Astrocyte of the spinal cord (primary cell): Measurements from ENCODE around the gene MGST3.
A peak's percentile ranks its signal among the peaks of the same experiment; 100 is the strongest.

Experiments
- DNase-seq: peaks from one replicate; pipeline ENCODE4 v3.0.0; 2011; ENCODE audit warnings: low read depth, low spot score
- H3K4me3 ChIP-seq: 2 replicates; pipeline ENCODE4 v1.5.1; 2011; ENCODE audit warnings: low read depth, mild to moderate bottlenecking, low read length, moderate library complexity
- CTCF ChIP-seq: IDR thresholded peaks from 2 replicates; pipeline ENCODE4 v1.5.1; 2012; ENCODE audit warnings: low read depth, mild to moderate bottlenecking, low read length, inconsistent platforms
- in situ Hi-C: cut with HindIII; loops from 2 replicates; pipeline ENCODE4 v1.10.0; 2017; ENCODE audit warnings: low sequenced_read_pairs

MGST3 gene

GRCh38 chr1:165628147-165628822, 2.7 kb upstream of the MGST3 start:
- in situ Hi-C loops = no loop called here
- DNase-seq = no peak
- TF ChIP-seq CTCF = no peak
- no peak overlapping the region for H3K4me3 ChIP-seq

DNA sequence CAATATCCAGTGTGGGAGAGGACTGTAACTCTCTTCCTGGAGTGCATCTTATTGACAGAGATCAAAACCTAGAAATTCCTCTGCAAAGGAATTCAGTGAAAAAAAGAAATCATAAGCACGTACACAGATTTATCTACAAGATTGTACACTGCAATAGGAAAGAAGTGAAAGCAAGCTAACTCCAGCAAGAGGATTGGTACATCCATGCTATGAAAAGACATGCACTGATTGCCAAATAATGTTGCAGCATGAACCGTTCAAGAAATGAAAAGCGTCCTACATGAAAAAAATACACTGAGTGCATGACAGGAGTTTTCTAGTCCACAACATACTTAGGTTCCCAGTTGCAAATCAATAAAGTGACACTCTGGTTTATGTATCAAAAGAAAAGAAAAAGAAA, 1.9 kb upstream of the MGST3 start:
- no peak for DNase-seq
- TF ChIP-seq CTCF = no peak
- in situ Hi-C loops = no loop called here
- no peak overlapping the region for H3K4me3 ChIP-seq

DNA sequence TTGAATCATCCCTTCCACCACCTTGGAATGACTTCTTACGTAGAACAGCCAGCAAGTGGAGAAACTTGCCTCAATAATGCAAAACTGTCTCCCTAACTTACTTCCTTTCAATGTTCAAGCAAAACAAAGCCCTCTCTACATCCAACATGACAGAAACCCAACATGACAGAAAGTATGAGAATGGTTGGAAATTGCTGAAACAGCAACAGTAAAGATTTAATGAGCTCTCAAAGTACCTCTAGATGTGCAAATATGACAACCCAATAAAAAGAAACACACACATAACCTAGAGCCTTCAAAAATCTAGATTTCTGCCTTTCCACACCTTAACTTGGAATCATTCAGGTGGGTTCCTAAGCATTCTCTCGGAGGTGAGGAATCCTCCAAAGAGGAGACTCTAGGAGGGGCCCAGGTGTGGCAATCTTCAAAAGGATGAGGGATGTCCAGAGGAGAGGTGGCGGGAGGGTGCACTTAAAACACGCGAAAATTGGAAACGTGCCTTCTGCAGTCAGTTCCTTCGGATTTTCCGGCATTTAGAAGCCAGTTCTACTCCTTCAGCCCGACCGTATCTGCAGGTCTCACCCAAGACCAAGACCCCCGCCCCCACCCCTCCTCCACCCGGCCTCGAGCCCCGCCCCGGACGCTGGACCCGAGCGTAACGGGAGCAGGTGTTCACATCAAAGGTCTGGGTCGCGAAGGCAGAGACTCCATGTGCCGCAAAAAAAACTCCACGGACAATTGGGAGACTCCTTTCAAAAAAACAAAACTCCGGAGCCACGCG, 996 bp upstream of the MGST3 start:
- H3K4me3 ChIP-seq = peak overlapping the region; percentile 69
- no peak for DNase-seq
- no peak for TF ChIP-seq CTCF
- in situ Hi-C loops = no loop called here

- TF ChIP-seq CTCF = peak; percentile 7
- peak; percentile 88 for DNase-seq
- in situ Hi-C loops = no loop called here
- H3K4me3 ChIP-seq = peak overlapping the region; percentile 69
These were observed 513 bp downstream of the MGST3 start for GRCh38 chr1:165631342-165632151.

DNA sequence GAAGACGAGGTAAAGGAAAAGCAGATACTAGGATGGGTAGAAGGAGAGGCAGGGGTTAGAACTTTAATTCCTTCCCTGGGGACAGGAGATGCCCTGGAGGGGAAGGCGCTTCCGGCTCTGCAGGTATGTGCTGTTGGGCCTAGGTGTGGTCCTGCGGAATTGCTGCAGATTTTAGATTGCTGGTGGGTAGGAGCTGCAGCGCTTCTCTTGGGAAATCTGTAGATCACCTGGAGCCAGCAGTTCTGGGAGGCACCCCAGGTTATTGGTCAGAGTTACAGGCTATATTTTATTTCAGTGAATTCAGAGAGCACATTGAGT, 1.1 kb downstream of the MGST3 start:
- H3K4me3 ChIP-seq = peak overlapping the region; percentile 69
- in situ Hi-C loops = no loop called here
- no peak for TF ChIP-seq CTCF
- no peak for DNase-seq

- H3K4me3 ChIP-seq = peak overlapping the region; percentile 69
- TF ChIP-seq CTCF = no peak
- no peak for DNase-seq
- in situ Hi-C loops = no loop called here
These were observed 1.5 kb downstream of the MGST3 start for GRCh38 chr1:165632491-165632890.
